ENCODE data around the gene PCDHGC5.

The PCDHGC5 gene

DNA sequence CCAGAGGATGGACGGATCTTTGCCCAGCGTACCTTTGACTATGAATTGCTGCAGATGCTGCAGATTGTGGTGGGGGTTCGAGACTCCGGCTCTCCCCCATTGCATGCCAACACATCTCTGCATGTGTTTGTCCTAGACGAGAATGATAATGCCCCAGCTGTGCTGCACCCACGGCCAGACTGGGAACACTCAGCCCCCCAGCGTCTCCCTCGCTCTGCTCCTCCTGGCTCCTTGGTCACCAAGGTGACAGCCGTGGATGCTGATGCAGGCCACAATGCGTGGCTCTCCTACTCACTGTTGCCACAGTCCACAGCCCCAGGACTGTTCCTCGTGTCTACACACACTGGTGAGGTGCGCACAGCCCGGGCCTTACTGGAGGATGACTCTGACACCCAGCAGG, 1.9 kb downstream of the PCDHGC5 start:
- DNase-seq (ENCODE audit: low read depth) = no peak

DNA sequence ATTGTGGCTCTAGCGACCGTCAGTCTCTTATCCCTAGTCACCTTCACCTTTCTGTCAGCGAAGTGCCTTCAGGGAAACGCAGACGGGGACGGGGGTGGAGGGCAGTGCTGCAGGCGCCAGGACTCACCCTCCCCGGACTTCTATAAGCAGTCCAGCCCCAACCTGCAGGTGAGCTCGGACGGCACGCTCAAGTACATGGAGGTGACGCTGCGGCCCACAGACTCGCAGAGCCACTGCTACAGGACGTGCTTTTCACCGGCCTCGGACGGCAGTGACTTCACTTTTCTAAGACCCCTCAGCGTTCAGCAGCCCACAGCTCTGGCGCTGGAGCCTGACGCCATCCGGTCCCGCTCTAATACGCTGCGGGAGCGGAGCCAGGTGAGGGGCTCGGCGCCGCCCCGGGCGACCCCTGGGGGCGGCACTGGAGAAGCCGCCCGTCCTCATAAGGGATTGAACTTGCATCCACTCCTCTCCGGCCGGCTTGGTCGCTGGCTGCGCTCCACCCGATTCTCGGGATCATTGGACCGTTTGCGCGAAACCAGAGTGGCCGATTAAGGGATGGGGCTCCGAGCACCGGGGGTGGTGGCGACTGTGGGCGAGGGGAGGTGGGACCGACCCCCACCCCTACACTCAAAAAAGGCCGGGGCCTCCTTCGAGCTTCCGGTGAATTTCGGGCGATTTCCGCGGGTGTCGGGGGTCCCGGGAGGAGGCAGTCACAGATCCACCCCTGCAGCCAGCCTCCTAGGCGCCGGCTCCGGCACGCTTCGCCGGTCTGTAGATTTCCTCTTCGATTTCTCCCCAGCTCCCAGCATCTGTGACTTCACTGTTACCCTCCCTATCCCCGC, 2.7 kb downstream of the PCDHGC5 start:
- no peak for DNase-seq (ENCODE audit: low read depth)

DNA sequence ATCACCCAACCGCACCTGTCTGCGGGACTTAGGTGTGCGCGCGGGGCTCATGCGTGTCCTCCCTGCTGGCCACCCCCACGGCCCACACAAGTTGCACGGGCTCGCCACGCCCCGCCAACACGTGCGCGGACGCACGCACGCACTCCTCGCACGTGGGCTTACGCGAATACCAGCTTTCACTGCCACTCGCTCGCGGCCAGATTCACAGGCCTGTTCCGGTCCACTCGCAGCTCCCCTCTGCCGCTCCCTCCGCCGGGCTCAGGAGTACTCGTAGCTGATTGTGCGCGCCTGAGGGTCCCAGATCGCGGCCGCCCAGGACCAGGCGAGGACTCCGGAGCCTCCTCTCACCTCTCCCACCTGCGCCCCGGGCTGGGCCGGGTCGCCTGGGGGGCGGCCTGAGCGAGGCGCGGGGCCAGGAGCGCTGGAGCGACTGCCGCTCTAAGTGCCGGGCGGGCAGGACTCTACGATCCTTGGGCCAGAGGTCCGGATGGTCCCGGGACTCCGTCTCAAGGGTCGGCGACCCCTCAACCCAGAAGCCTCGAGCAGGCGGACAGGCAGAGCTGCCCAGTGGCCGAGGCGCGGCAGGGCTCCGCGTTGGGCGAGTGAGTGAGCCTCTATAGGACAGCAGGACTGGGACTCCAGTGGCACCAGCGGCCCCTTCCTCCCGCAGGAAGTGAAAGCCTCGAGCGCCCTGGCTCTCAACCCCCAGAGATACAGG, 3.4 kb downstream of the PCDHGC5 start:
- DNase-seq (ENCODE audit: low read depth) = no peak

DNA sequence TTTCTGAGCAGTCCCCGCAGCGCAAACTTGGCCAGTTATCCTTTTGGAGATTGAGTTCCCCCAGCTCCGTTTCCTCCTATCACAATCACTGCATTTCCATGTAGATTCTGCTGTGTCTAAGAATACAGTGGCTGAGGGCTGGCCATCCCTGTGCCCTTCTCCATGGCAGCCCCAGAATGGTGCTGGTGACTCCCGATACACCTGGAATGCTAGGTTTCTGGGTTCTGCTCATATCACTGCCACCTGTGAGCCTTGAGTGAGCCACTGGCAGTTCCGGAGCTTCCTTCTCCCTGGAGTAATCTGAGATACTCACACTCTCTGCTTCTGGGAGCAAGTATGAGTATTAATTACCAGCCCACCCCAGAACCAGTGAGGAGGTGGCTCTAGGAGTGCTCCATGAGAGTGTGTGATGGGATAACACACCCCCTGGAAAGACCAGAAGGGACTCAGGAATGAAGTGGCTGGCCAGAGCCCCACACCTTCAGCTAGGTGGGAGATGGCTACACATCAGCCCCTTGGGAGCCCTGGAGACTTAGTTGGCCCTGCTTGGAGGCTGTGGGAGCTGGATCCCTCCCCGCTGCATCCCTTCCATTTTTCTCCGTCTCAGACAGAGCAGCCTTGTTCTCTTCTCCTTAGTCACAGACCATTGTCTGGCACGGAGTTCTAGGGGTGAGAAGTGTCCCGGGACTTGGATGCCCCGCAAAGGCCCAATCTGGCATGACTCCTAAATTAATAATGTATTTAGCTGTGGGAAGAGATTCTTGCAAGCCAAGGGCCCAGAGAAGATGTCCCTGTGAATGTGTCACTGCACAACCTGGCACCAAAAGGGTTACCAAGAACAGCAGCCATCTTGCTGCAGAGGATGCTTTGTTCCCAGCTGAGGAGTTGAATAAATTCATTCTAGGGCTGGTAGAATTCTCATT, 4.9 kb downstream of the PCDHGC5 start:
- no peak for DNase-seq (ENCODE audit: low read depth)

DNA sequence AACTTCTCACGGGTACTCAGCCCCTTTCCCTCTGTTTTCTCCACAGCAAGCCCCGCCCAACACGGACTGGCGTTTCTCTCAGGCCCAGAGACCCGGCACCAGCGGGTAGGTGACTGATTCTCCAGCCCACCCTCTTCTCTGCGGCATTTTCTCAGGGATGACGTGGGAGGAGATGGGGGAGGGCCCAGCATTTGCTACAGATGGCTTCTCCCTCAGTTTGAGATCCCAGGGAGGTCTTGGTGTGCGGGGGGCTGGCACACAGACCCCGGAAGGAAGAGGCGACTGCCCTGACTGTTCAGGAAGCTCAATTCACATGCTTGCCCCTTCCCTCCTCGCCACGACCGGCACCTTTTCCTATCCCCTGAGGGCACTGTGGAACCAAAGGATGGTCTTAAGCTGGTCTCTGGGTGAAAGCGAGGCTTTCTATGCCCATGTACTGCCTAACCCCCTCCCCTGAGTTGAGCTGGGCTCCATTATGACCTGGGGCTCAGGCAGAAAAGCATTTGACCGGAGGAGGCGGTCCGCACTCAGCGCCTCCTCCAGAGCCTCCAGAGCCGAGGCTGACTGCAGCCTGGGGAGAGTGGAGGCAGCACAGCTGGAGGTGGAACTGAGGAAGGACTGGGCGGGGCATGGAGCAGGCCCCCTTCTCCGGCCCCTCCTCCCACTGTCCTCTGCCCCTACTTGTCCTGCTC, 6.0 kb downstream of the PCDHGC5 start:
- DNase-seq (ENCODE audit: low read depth) = no peak

DNA sequence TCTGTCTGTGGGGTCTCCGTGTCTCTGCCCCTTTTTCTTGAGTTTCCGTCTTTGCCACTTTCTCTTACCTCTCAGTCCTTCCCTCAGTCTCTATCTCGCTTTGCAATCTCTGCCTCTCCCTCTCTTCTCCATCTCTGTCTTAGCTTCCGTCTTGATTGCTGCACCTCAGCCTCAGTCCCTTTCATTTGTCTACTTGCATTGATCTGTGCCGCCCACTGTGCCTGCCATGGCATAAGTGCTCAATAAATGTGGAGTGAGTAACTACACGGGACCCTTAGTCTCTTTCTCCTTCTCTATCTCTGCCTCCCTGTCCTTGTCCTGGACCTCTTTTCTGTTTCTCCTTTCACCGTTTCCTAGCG, 6.6 kb downstream of the PCDHGC5 start:
- no peak for DNase-seq (ENCODE audit: low read depth)

DNA sequence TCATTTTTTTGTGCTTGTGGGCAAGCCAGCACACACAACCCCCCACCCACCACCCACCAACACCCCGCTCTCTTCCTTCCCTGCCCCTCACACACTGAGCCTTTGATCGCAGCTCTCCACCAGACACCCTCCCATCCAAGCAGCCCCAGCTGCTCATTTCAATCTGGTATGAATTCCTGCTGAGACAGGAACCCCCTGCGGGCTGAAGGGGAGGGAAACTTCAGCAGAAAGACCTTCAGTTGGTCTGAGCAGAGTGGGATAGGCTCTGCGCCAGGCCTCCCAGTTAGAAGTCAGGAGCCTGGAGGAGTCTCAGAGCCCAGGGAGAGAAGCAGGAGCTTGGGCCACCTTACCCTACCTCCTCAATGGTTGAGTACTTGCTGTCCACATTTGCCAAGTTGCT, 7.2 kb downstream of the PCDHGC5 start:
- no peak for DNase-seq (ENCODE audit: low read depth)

DNA sequence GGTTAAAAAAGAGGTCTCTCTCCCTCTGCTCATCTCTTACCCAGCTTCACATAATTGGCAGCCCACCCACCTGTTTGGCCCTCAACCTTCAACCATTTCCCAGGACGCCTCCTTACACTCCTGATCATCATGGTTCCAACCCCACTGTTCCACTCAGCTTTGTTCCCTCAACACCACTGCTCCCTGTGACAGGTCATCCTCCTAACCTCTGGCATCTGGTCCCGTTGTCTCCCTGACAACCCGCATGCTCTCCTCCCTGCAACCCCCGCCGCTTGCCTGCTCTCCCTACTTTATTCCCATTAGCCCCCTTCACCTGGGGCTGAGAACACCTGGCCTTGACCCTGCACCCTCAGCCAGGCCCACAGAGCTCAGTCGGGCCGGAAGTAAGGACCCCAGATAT, 12.9 kb downstream of the PCDHGC5 start:
- no peak for DNase-seq (ENCODE audit: low read depth)

DNA sequence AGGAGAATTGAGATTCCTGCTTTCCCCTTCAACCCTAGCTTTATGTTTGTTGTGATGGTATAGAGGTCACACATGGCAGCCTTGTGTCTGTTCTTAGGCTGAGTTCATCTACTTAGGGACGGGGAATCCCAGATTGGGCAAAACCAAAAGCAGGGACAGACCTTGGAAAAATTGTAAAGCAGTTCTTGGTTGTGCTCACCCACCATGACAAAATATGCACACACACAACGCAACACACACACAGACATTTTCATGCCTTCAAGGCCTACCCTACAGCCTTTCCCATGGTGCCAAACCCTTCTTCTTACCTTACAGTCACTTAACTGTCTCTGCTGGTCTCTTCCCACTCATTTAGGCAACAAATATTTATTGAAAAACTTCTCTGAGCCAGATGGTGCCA, 14.8 kb downstream of the PCDHGC5 start:
- no peak for DNase-seq (ENCODE audit: low read depth)

DNA sequence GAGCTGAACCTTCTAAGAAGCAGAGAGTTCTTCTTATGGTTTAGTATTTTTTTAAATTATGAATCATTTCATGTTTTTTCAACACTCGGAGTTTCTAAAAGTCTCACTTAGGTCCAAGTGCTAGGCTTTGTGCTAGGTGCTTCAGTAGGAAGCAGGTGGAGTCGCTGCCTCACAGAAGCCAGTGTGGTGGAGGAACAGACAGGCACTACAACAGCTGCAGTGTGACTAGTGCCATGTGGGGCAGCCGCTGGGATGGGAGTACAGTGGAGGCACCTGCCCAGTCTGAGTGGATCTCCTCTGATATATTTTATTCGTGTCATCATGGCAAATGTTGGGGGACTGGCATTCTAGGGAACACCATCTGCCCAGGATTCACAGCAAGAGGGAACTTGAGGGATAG, 15.3 kb downstream of the PCDHGC5 start:
- DNase-seq (ENCODE audit: low read depth) = no peak

DNA sequence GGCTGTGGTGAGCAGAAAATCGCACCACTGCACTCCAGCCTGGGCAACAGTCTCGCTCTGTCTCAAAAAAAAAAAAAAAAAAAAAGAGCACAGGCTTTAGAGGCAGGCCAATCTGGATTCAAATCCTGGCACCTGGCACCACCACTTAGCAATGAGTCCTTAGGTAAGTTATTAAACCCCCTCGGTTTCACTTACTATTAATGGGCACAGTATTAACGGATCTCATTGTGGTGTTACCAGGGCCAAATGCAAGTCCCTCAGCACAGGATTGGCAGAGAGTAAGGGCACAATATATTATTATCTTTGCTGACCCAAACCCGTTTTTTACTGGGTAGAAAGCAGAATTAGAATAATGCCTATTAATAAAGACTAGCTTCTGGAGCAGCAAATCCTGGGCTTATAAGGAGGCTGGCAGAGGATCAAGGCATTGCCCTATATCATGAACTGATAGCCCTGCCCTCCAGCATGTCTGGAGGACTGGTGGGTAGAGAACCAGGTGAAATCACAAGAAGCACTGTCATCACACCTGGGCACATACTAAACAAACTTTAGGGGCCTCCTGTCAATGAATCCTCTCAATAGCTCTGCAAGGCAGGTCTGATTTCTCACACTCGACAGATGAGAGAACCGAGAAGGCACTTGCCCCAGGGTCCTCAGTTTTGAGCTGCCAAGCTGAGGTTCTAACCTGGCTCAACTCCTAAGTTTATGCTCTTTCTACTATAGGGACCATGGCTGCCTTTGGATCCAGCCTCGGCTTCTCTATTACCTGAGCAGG, 17.7 kb downstream of the PCDHGC5 start:
- no peak for DNase-seq (ENCODE audit: low read depth)

DNA sequence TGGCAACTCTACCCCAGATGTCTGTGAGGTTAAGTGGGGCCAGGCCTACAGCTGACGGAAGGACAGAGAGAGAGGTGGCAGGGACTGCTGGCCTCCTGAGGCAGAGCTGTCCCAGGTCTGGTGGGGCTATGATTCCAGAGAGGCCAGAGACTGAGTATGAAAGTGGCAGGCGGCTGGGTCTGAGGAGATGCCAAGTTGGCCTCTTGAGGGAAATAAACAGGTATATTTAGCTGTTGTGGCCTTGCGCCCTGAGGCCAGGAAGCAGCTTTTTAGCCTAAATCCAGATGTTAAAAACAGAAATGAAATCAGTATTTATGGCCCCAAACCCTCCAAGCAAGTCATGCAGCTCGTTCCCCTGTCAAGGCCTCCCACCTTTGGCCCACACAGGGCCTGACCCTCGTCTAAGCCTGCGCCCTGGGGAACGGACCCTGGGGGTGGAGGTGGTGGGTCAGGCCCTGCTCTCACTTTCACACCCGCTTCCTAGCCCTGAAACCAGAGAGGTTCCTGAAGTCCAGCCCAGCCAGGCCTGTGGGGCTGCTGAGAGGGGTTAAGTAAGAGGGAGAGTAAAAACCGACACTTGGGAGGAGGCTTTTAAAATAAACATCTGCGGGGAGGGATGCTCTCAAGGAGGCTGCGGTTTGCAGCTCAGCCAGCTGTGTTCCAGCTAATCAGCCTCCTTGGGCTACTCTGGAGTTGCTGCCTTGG, 18.7 kb downstream of the PCDHGC5 start:
- peak; percentile 76 for DNase-seq (ENCODE audit: low read depth)

DNA sequence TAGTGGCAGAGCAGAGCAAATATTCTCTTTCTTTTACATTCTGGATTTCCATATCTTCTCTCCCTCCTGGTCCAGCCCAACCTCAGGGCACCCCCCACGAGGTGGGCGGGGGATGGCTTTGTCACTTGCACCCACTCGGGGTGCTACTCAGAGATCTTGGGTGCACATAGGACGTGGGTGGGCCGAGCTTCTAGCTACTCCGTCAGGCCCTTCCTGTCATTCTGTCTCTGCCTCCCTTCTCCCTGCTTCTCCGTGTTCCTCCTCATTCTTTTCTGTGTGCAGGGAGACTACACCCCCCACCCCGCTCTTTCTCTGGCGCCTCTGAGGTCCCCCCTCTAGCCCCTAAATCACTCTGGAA, 19.5 kb downstream of the PCDHGC5 start:
- no peak for DNase-seq (ENCODE audit: low read depth)

DNA sequence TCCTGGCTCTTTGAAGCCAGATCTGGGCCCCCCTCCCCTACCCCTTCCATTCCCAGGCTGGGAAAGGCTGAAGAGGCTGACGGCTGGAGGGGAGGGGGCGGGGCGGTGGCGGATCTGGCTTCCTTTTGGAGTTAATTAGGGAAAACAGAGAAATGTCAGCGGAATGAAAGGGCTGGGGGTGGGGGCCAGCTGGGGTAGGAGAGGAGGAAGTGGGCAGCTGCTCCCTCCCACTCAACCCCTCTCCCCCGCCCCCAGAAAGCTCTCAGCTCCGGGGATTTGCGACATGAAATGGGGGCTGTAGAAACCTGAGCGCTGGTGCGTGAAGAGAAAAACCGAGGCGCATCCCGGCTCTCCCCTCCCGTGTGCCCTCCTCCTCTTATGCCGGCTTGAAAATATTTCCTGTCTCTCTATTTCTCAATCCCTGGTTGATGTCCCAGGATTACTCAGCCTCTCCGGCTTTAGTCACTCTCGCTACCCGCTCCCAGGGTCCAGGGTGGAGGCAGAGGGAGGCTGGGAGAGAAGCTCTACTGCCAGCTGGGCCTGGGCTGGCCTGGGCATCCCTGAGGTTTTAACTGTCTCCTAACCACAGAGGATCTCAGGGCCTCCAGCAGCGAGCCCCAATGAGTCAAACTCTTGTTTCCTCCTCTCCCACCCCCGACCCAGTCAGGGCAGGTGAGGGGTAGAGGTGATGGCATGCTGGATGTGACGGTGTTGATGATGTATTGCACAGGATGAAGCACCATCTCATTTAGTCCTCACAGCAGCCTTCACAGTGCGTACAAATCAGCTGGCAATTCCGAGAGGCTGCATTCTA, 20.1 kb downstream of the PCDHGC5 start:
- DNase-seq (ENCODE audit: low read depth) = peak; percentile 96

DNA sequence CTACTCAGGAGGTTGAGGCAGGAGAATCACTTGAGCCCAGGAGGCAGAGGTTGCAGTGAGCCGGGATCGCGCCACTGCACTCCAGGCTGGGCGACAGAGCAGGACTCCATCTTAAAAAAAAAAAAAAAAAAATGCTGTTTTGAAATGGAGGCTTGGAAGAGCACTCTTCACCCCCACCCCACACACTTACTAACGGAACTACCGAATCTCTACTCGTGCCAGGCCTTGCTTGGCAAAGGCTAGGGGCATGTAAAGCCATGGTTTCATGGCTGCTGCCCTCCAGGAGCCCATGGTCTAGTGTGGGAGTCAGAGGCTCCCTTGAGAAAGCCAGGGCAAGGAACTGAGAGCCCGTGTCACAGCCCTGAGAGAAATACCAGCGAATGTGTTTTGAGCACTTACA, 21.3 kb downstream of the PCDHGC5 start:
- DNase-seq (ENCODE audit: low read depth) = no peak

DNA sequence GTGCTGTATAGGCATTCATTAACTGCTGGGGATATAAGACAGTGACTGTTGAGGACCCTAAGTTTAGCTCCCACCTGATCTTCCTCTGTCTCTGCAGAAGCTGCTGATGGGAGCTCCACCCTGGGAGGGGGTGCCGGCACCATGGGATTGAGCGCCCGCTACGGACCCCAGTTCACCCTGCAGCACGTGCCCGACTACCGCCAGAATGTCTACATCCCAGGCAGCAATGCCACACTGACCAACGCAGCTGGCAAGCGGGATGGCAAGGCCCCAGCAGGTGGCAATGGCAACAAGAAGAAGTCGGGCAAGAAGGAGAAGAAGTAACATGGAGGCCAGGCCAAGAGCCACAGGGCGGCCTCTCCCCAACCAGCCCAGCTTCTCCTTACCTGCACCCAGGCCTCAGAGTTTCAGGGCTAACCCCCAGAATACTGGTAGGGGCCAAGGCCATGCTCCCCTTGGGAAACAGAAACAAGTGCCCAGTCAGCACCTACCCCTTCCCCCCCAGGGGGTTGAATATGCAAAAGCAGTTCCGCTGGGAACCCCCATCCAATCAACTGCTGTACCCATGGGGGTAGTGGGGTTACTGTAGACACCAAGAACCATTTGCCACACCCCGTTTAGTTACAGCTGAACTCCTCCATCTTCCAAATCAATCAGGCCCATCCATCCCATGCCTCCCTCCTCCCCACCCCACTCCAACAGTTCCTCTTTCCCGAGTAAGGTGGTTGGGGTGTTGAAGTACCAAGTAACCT, 22.1 kb downstream of the PCDHGC5 start:
- no peak for DNase-seq (ENCODE audit: low read depth)

DNA sequence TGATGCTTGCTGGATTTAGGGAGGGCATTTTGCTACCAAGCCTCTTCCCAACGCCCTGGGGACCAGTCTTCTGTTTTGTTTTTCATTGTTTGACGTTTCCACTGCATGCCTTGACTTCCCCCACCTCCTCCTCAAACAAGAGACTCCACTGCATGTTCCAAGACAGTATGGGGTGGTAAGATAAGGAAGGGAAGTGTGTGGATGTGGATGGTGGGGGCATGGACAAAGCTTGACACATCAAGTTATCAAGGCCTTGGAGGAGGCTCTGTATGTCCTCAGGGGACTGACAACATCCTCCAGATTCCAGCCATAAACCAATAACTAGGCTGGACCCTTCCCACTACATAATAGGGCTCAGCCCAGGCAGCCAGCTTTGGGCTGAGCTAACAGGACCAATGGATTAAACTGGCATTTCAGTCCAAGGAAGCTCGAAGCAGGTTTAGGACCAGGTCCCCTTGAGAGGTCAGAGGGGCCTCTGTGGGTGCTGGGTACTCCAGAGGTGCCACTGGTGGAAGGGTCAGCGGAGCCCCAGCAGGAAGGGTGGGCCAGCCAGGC, 23.0 kb downstream of the PCDHGC5 start:
- no peak for DNase-seq (ENCODE audit: low read depth)

DNA sequence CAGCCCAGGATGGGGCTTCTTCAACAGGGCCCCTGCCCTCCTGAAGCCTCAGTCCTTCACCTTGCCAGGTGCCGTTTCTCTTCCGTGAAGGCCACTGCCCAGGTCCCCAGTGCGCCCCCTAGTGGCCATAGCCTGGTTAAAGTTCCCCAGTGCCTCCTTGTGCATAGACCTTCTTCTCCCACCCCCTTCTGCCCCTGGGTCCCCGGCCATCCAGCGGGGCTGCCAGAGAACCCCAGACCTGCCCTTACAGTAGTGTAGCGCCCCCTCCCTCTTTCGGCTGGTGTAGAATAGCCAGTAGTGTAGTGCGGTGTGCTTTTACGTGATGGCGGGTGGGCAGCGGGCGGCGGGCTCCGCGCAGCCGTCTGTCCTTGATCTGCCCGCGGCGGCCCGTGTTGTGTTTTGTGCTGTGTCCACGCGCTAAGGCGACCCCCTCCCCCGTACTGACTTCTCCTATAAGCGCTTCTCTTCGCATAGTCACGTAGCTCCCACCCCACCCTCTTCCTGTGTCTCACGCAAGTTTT, 23.6 kb downstream of the PCDHGC5 start:
- DNase-seq (ENCODE audit: low read depth) = no peak
